H9 (cell line): ENCODE results near the gene ENPP7. TPM values are rescaled to one million over a fixed set of nuclear protein-coding genes. Genes with fewer than 3 reads are reported as not detected.

Experiments used
- DNase-seq: peaks from one replicate; pipeline ENCODE4 v3.0.0-alpha.2; 2017
- H2AFZ ChIP-seq: one replicate; pipeline ENCODE4 v1.6.1; 2013; ENCODE audit warnings: mild to moderate bottlenecking, low read length, control low read depth, moderate library complexity
- H2AK5ac ChIP-seq: 2 replicates; pipeline ENCODE4 v1.6.1; 2013; ENCODE audit warnings: low read length, control low read depth, mixed read lengths; ENCODE audit not compliant: insufficient read length
- H2BK120ac ChIP-seq: one replicate; pipeline ENCODE4 v1.6.1; 2013; ENCODE audit warnings: low read depth, mild to moderate bottlenecking, low read length, control low read depth, inconsistent platforms; ENCODE audit not compliant: poor library complexity, severe bottlenecking
- H2BK12ac ChIP-seq: 2 replicates; pipeline ENCODE4 v1.6.1; 2013; ENCODE audit warnings: low read length, control low read depth, mixed read lengths, low read depth; ENCODE audit not compliant: insufficient read length
- H2BK15ac ChIP-seq: 2 replicates; pipeline ENCODE4 v1.6.1; 2013; ENCODE audit warnings: low read depth, low read length, control low read depth
- H2BK20ac ChIP-seq: one replicate; pipeline ENCODE4 v1.6.1; 2013; ENCODE audit warnings: low read depth, mild to moderate bottlenecking, low read length, control low read depth, inconsistent platforms; ENCODE audit not compliant: poor library complexity, severe bottlenecking
- H2BK5ac ChIP-seq: 2 replicates; pipeline ENCODE4 v1.6.1; 2013; ENCODE audit warnings: low read length, control low read depth, mixed read lengths; ENCODE audit not compliant: insufficient read length
- H3K14ac ChIP-seq: 2 replicates; pipeline ENCODE4 v1.6.1; 2013; ENCODE audit warnings: low read length, control low read depth; ENCODE audit not compliant: insufficient read depth
- H3K18ac ChIP-seq: 2 replicates; pipeline ENCODE4 v1.6.1; 2013; ENCODE audit warnings: low read depth, mild to moderate bottlenecking, mixed read lengths, low read length, control low read depth; ENCODE audit not compliant: insufficient read length
- H3K23ac ChIP-seq: 2 replicates; pipeline ENCODE4 v1.6.1; 2013; ENCODE audit warnings: low read length, control low read depth, mixed read lengths, low read depth; ENCODE audit not compliant: insufficient read length
- H3K23me2 ChIP-seq: 2 replicates; pipeline ENCODE4 v1.6.1; 2013; ENCODE audit warnings: low read depth, mild to moderate bottlenecking, mixed read lengths, low read length, control low read depth; ENCODE audit not compliant: insufficient read length, poor library complexity, severe bottlenecking
- H3K27ac ChIP-seq: 2 replicates; pipeline ENCODE4 v1.5.1; 2013; ENCODE audit warnings: low read length, control low read depth, mixed read lengths, low read depth; ENCODE audit not compliant: insufficient read length
- H3K27me3 ChIP-seq: 2 replicates; pipeline ENCODE4 v1.6.1; 2013; ENCODE audit warnings: low read length, control low read depth, inconsistent platforms; ENCODE audit not compliant: insufficient read depth
- H3K4ac ChIP-seq: 2 replicates; pipeline ENCODE4 v1.6.1; 2013; ENCODE audit warnings: low read depth, mild to moderate bottlenecking, control low read depth, inconsistent platforms, low read length, moderate library complexity
- H3K4me1 ChIP-seq: 2 replicates; pipeline ENCODE4 v1.6.1; 2013; ENCODE audit warnings: low read length, control low read depth, inconsistent platforms; ENCODE audit not compliant: insufficient read depth
- H3K4me2 ChIP-seq: 2 replicates; pipeline ENCODE4 v1.6.1; 2013; ENCODE audit warnings: low read length, control low read depth, mixed read lengths; ENCODE audit not compliant: insufficient read length, insufficient read depth
- H3K56ac ChIP-seq: 2 replicates; pipeline ENCODE4 v1.6.1; 2013; ENCODE audit warnings: low read depth, mild to moderate bottlenecking, mixed read lengths, low read length, control low read depth; ENCODE audit not compliant: insufficient read length
- H3K79me1 ChIP-seq: 2 replicates; pipeline ENCODE4 v1.6.1; 2013; ENCODE audit warnings: low read depth, mild to moderate bottlenecking, moderate library complexity, low read length, control low read depth, inconsistent platforms; ENCODE audit not compliant: insufficient read depth, poor library complexity, severe bottlenecking
- H3K79me2 ChIP-seq: 2 replicates; pipeline ENCODE4 v1.6.1; 2013; ENCODE audit warnings: low read length, control low read depth, inconsistent platforms; ENCODE audit not compliant: insufficient read depth
- H3K9ac ChIP-seq: 2 replicates; pipeline ENCODE4 v1.6.1; 2013; ENCODE audit warnings: low read length, control low read depth, mixed read lengths; ENCODE audit not compliant: insufficient read length; ENCODE audit errors: extremely low read depth
- H3K9me3 ChIP-seq: one replicate; pipeline ENCODE4 v1.6.1; 2013; ENCODE audit warnings: low read depth, low read length, inconsistent platforms; ENCODE audit not compliant: control insufficient read depth
- H3T11ph ChIP-seq: one replicate; pipeline ENCODE4 v1.6.1; 2013; ENCODE audit warnings: mild to moderate bottlenecking, low read length, control low read depth, inconsistent platforms
- H4K20me1 ChIP-seq: one replicate; pipeline ENCODE4 v1.6.1; 2013; ENCODE audit not compliant: control insufficient read depth, insufficient read length, insufficient read depth
- H4K5ac ChIP-seq: 2 replicates; pipeline ENCODE4 v1.6.1; 2013; ENCODE audit warnings: low read depth, mild to moderate bottlenecking, mixed read lengths, low read length, control low read depth; ENCODE audit not compliant: insufficient read length
- H4K8ac ChIP-seq: replicated peaks from 2 replicates; pipeline ENCODE4 v1.6.1; 2013; ENCODE audit warnings: low read length, control low read depth, mixed read lengths, low read depth; ENCODE audit not compliant: insufficient read length
- H4K91ac ChIP-seq: 2 replicates; pipeline ENCODE4 v1.6.1; 2013; ENCODE audit warnings: low read depth, mild to moderate bottlenecking, moderate library complexity, mixed read lengths, low read length, control low read depth; ENCODE audit not compliant: insufficient read length
- H3K27ac Mint-ChIP-seq, 3 experiments: 2 replicates in 2 of 3; 3 replicates in 1 of 3; pipeline ENCODE4 v1.8.0; 2020 to 2021; ENCODE audit warnings: mixed read lengths in 3 of 3, mild to moderate bottlenecking in 1 of 3, moderate library complexity in 1 of 3
- H3K27me3 Mint-ChIP-seq: 2 replicates; pipeline ENCODE4 v1.8.0; 2021; ENCODE audit warnings: low read depth, mild to moderate bottlenecking, moderate library complexity, mixed read lengths
- H3K36me3 Mint-ChIP-seq, 3 experiments: 2 replicates in 2 of 3; 3 replicates in 1 of 3; pipeline ENCODE4 v1.8.0; 2020 to 2021; ENCODE audit warnings: low read depth in 3 of 3, mixed read lengths in 3 of 3; ENCODE audit not compliant: insufficient read depth in 1 of 3
- H3K4me1 Mint-ChIP-seq, 2 experiments: 2 replicates each; pipeline ENCODE4 v1.8.0; 2020; ENCODE audit warnings: mixed read lengths in 2 of 2
- H3K4me3 Mint-ChIP-seq, 2 experiments: 2 replicates in 1 of 2; 3 replicates in 1 of 2; pipeline ENCODE4 v1.8.0; 2020 to 2021; ENCODE audit warnings: mild to moderate bottlenecking in 2 of 2, mixed read lengths in 2 of 2, moderate library complexity in 1 of 2
- H3K9me3 Mint-ChIP-seq, 2 experiments: 2 replicates in 1 of 2; 3 replicates in 1 of 2; pipeline ENCODE4 v1.8.0; 2020; ENCODE audit warnings: mild to moderate bottlenecking in 2 of 2, mixed read lengths in 2 of 2, moderate library complexity in 1 of 2
- WGBS: extraction: QIAGEN DNeasy Blood & Tissue Kit; methylation state at CpG from one replicate; pipeline ENCODE4 v1.1.7; 2013; ENCODE audit warnings: missing lambda C conversion rate, low lambda C conversion rate, mixed read lengths; ENCODE audit not compliant: insufficient read length; ENCODE audit errors: extremely low coverage; 5-methylcytosine and 5-hydroxymethylcytosine counted together
- total RNA-seq: library from RNA; stranded (reverse); gene quantifications from 2 replicates; pipeline ENCODE4 v1.2.1, GENCODE V29; 2021
- TF ChIP-seq, protein P1 (sequence below): fragments of 200-600 bp; sonication (generic); conservative IDR thresholded peaks from 3 replicates; pipeline ENCODE4 v1.8.0; 2021; ENCODE audit warnings: antibody characterized with exemption, mild to moderate bottlenecking

The ENPP7 gene
- total RNA-seq, 1 experiment from 2014 or later, result not detected

DNA sequence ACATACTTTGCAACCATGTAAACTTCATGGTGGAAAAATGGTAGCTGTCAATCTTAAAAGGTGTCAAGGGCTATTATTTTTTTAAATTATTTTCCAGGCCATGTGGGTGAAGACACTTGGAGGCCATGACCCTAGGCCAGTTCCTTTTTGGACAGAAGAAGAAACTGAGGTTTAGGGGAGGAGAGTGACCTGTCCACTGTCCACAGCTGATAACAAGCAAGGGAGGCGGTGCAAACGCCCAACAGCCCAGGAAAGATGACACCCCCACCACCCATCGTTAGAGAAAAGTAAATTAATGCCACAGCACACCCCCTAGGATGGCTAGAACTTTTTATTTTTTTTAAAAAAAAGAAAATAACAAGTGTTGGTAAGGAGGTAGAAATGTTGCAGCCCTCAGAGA is 19.2 kb downstream of the ENPP7 start:
- H3K14ac ChIP-seq, result no peak overlapping the region
- H3K56ac ChIP-seq, result no peak overlapping the region
- H3K79me1 ChIP-seq, result no peaks in the 10 kb centered on the region
- WGBS, result no CpG with 5 or more reads among the region's 3 CpGs
- no peak overlapping the region for H3K18ac ChIP-seq
- no peak overlapping the region for H3K4me2 ChIP-seq
- H2AFZ ChIP-seq, result no peak overlapping the region
- H3K9ac ChIP-seq, result no peak overlapping the region
- DNase-seq, result no peak
- H2BK5ac ChIP-seq, result no peak overlapping the region
- H2BK20ac ChIP-seq, result no peak overlapping the region
- no peak overlapping the region for H3K4me3 Mint-ChIP-seq
- no peak overlapping the region for H4K8ac ChIP-seq
- no peak overlapping the region for H3K4ac ChIP-seq
- H3K4me1 Mint-ChIP-seq, result peaks cover 12 to 16% of the 10 kb centered on the region in 2 experiments
- no peak overlapping the region for H3T11ph ChIP-seq
- H3K27ac ChIP-seq, result no peak overlapping the region
- no peak overlapping the region for H2AK5ac ChIP-seq
- peaks cover 5% of the 10 kb centered on the region for H4K20me1 ChIP-seq
- TF ChIP-seq, protein P1, sequence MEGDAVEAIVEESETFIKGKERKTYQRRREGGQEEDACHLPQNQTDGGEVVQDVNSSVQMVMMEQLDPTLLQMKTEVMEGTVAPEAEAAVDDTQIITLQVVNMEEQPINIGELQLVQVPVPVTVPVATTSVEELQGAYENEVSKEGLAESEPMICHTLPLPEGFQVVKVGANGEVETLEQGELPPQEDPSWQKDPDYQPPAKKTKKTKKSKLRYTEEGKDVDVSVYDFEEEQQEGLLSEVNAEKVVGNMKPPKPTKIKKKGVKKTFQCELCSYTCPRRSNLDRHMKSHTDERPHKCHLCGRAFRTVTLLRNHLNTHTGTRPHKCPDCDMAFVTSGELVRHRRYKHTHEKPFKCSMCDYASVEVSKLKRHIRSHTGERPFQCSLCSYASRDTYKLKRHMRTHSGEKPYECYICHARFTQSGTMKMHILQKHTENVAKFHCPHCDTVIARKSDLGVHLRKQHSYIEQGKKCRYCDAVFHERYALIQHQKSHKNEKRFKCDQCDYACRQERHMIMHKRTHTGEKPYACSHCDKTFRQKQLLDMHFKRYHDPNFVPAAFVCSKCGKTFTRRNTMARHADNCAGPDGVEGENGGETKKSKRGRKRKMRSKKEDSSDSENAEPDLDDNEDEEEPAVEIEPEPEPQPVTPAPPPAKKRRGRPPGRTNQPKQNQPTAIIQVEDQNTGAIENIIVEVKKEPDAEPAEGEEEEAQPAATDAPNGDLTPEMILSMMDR, result no peak
- peaks cover 80% of the 10 kb centered on the region for H3K27me3 Mint-ChIP-seq
- peaks cover 17% of the 10 kb centered on the region for H3K27me3 ChIP-seq
- no peaks in the 10 kb centered on the region for H3K79me2 ChIP-seq
- H3K23me2 ChIP-seq, result peaks cover 14% of the 10 kb centered on the region
- H3K27ac Mint-ChIP-seq, result no peak overlapping the region
- H3K9me3 ChIP-seq, result no peaks in the 10 kb centered on the region
- no peak overlapping the region for H4K91ac ChIP-seq
- no peaks in the 10 kb centered on the region for H3K9me3 Mint-ChIP-seq
- H2BK15ac ChIP-seq, result no peak overlapping the region
- H4K5ac ChIP-seq, result no peak overlapping the region
- peaks cover 2% of the 10 kb centered on the region; the same call in 1 of the 2 replicates for H3K4me1 ChIP-seq
- H3K36me3 Mint-ChIP-seq, result no peaks in the 10 kb centered on the region
- H3K23ac ChIP-seq, result no peak overlapping the region
- no peak overlapping the region for H2BK12ac ChIP-seq
- no peak overlapping the region for H2BK120ac ChIP-seq
